GM12874 (cell line): ENCODE data around the gene CACNA1C.

Experiments used
- TF ChIP-seq, protein P1 (sequence below): IDR thresholded peaks from 2 replicates; pipeline ENCODE4 v1.5.1; 2011; ENCODE audit warnings: low read depth, mild to moderate bottlenecking, control low read depth, low read length, moderate library complexity; ENCODE audit not compliant: insufficient read depth

Gene CACNA1C

GRCh38 chr12:2628401-2628800, 575.6 kb downstream of the CACNA1C start:
- TF ChIP-seq, protein P1, sequence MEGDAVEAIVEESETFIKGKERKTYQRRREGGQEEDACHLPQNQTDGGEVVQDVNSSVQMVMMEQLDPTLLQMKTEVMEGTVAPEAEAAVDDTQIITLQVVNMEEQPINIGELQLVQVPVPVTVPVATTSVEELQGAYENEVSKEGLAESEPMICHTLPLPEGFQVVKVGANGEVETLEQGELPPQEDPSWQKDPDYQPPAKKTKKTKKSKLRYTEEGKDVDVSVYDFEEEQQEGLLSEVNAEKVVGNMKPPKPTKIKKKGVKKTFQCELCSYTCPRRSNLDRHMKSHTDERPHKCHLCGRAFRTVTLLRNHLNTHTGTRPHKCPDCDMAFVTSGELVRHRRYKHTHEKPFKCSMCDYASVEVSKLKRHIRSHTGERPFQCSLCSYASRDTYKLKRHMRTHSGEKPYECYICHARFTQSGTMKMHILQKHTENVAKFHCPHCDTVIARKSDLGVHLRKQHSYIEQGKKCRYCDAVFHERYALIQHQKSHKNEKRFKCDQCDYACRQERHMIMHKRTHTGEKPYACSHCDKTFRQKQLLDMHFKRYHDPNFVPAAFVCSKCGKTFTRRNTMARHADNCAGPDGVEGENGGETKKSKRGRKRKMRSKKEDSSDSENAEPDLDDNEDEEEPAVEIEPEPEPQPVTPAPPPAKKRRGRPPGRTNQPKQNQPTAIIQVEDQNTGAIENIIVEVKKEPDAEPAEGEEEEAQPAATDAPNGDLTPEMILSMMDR, result no peak

GRCh38 chr12:2629051-2629450, 576.3 kb downstream of the CACNA1C start:
- TF ChIP-seq, protein P1, result no peak

- TF ChIP-seq, protein P1, result no peak
Observed at GRCh38 chr12:2631653-2632350, 579.0 kb downstream of the CACNA1C start.

GRCh38 chr12:2633176-2633824, 580.5 kb downstream of the CACNA1C start:
- TF ChIP-seq, protein P1, result no peak

- TF ChIP-seq, protein P1, result no peak
Observed at GRCh38 chr12:2633825-2634200, 581.0 kb downstream of the CACNA1C start.

GRCh38 chr12:2634471-2634870, 581.7 kb downstream of the CACNA1C start:
- TF ChIP-seq, protein P1, result no peak

GRCh38 chr12:2636741-2637340, 584.1 kb downstream of the CACNA1C start:
- TF ChIP-seq, protein P1, result no peak
